Liver (tissue), 9 donors: ENCODE data around the gene EPHA6. TPM values are rescaled to one million over a fixed set of nuclear protein-coding genes. Genes with fewer than 3 reads are reported as not detected.

Experiments used
- DNase-seq: peaks from one replicate; pipeline ENCODE4 v3.0.0-alpha.2; 2017; ENCODE audit warnings: low spot score
- H3K27ac ChIP-seq, 2 donors: one replicate each; pipeline ENCODE4 v1.7.0; 2013; ENCODE audit warnings: inconsistent platforms in 2 of 2, low read length in 2 of 2, control low read depth in 1 of 2, low read depth in 1 of 2, mild to moderate bottlenecking in 1 of 2
- H3K27me3 ChIP-seq, 4 donors: one replicate each; pipeline versions ENCODE4 v1.6.1 to v1.7.0; 2013; ENCODE audit warnings: low read length in 3 of 4, inconsistent platforms in 1 of 4, mild to moderate bottlenecking in 1 of 4, moderate library complexity in 1 of 4; ENCODE audit not compliant: control insufficient read depth in 4 of 4, insufficient read depth in 4 of 4
- H3K36me3 ChIP-seq, 4 donors: one replicate each; pipeline versions ENCODE4 v1.6.1 to v1.7.0; 2013; ENCODE audit warnings: low read length in 3 of 4, mild to moderate bottlenecking in 3 of 4, low read depth in 1 of 4, moderate library complexity in 1 of 4; ENCODE audit not compliant: control insufficient read depth in 4 of 4, insufficient read depth in 3 of 4
- H3K4me1 ChIP-seq, 4 donors: one replicate each; pipeline versions ENCODE4 v1.6.1 to v1.7.0; 2013; ENCODE audit warnings: low read length in 3 of 4, mild to moderate bottlenecking in 3 of 4, moderate library complexity in 1 of 4; ENCODE audit not compliant: control insufficient read depth in 4 of 4, insufficient read depth in 4 of 4
- H3K4me3 ChIP-seq, 3 donors: one replicate each; pipeline versions ENCODE4 v1.6.1 to v1.7.0; 2013; ENCODE audit warnings: low read length in 3 of 3, control low read depth in 1 of 3, low read depth in 1 of 3, mild to moderate bottlenecking in 1 of 3
- H3K9ac ChIP-seq, 2 donors: one replicate each; pipeline ENCODE4 v1.7.0; 2013; ENCODE audit warnings: low read length in 2 of 2, mild to moderate bottlenecking in 2 of 2, moderate library complexity in 2 of 2, control low read depth in 1 of 2, low read depth in 1 of 2
- H3K9me3 ChIP-seq, 4 donors: one replicate each; pipeline versions ENCODE4 v1.6.1 to v1.7.0; 2013; ENCODE audit warnings: low read length in 3 of 4; ENCODE audit not compliant: control insufficient read depth in 4 of 4
- FOXA1 ChIP-seq: IDR thresholded peaks from 2 replicates; pipeline ENCODE4 v1.6.1; 2016; ENCODE audit warnings: antibody characterized with exemption
- GABPA ChIP-seq, 2 donors: IDR thresholded peaks in 1 of 2; conservative IDR thresholded peaks in 1 of 2; 2 replicates each; pipeline ENCODE4 v1.6.1; 2016; ENCODE audit warnings: antibody characterized with exemption in 2 of 2, mild to moderate bottlenecking in 1 of 2, moderate library complexity in 1 of 2
- HNF4A ChIP-seq, 2 donors: conservative IDR thresholded peaks; 2 replicates each; pipeline ENCODE4 v1.6.1; 2016; ENCODE audit warnings: antibody characterized with exemption in 2 of 2, mild to moderate bottlenecking in 2 of 2
- HNF4G ChIP-seq: IDR thresholded peaks from 2 replicates; pipeline ENCODE4 v1.6.1; 2016; ENCODE audit warnings: antibody characterized with exemption
- JUND ChIP-seq, 2 donors: IDR thresholded peaks; 2 replicates each; pipeline ENCODE4 v1.6.1; 2016; ENCODE audit warnings: antibody characterized with exemption in 2 of 2
- NR2F2 ChIP-seq: IDR thresholded peaks from 2 replicates; pipeline ENCODE4 v1.6.1; 2016; ENCODE audit warnings: antibody characterized with exemption
- RAD21 ChIP-seq, 2 donors: IDR thresholded peaks; 2 replicates each; pipeline ENCODE4 v1.6.1; 2016; ENCODE audit warnings: antibody characterized with exemption in 2 of 2, mild to moderate bottlenecking in 2 of 2
- RXRA ChIP-seq, 2 donors: IDR thresholded peaks; 2 replicates each; pipeline ENCODE4 v1.6.1; 2017 to 2018; ENCODE audit warnings: antibody characterized with exemption in 2 of 2, mild to moderate bottlenecking in 1 of 2
- SP1 ChIP-seq: IDR thresholded peaks from 2 replicates; pipeline ENCODE4 v1.6.1; 2018; ENCODE audit warnings: antibody characterized with exemption, mild to moderate bottlenecking
- TAF1 ChIP-seq: conservative IDR thresholded peaks from 2 replicates; pipeline ENCODE4 v1.6.1; 2016; ENCODE audit warnings: antibody characterized with exemption, mild to moderate bottlenecking
- YY1 ChIP-seq: IDR thresholded peaks from 2 replicates; pipeline ENCODE4 v1.6.1; 2016; ENCODE audit warnings: antibody characterized with exemption, mild to moderate bottlenecking
- WGBS: extraction: QIAGEN DNeasy Blood & Tissue Kit; methylation state at CpG from one replicate; pipeline ENCODE4 v1.1.7; 2013; 5-methylcytosine and 5-hydroxymethylcytosine counted together
- polyA plus RNA-seq, 2 donors: library from polyadenylated mRNA; stranded (reverse) in 1 of 2; unstranded in 1 of 2; fragments of 200-250 nt in 1 of 2; fragments of >200 nt in 1 of 2; fragmentation: Nextera tagmentation in 1 of 2; extraction: Ambion mirVana in 1 of 2; gene quantifications; one replicate each; pipeline versions ENCODE4 v1.2.1 to v1.2.3, GENCODE V29; 2013 to 2015
- total RNA-seq, 2 donors: library from RNA; depleted of rRNA; stranded (reverse); fragments of >200 nt; gene quantifications; one replicate each; pipeline ENCODE4 v1.2.3, GENCODE V29; 2014
- TF ChIP-seq, protein P1 (sequence below): IDR thresholded peaks from 2 replicates; pipeline ENCODE4 v1.6.1; 2016; ENCODE audit warnings: antibody characterized with exemption
- TF ChIP-seq, protein P2 (sequence below): IDR thresholded peaks from 2 replicates; pipeline ENCODE4 v1.6.1; 2016; ENCODE audit warnings: antibody characterized with exemption
- TF ChIP-seq, protein P3 (sequence below): fragments of 150-350 bp; IDR thresholded peaks from 2 replicates; pipeline ENCODE4 v1.5.1; 2017; ENCODE audit warnings: improper control_type of control experiment, low read depth, low read length; ENCODE audit not compliant: missing input control
- donor health status: healthy.
- donor health status: healthy.
- donor health status: healthy.
- donor health status: healthy.
- donor health status: healthy.

The EPHA6 gene
- total and polyA plus RNA-seq, 4 donors = 0.05 to 0.17 (median 0.05) TPM; not detected in 1

DNA sequence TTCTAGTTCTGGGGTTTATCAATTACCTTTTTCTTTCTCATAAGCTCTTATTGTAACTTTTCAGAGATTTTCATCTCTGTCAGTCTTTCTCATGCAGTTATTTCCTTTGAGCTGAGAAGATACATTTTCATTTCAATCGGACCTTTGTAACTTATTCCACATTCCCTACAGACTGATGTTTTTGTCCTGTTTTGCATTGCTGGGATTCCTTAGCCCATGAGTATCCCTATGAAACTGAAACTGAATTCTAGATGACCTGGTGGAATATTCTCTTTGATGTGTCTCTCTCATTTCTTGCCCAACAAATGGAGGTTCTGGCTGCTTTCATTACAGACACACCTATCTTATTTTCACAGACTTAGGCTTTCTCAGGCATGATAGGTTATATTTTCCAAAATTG is 10.5 kb upstream of the EPHA6 start:
- no peak for DNase-seq
- H3K9ac ChIP-seq = no peak overlapping the region
- 78% methylated on average over 1 of the region's 1 CpG for WGBS
- H3K36me3 ChIP-seq = no peaks in the 10 kb centered on the region
- H3K4me3 ChIP-seq = no peak overlapping the region
- TF ChIP-seq YY1 (no peak), FOXA1 (no peak), SP1 (no peak), HNF4A (conservative IDR thresholded peaks at IDR 0.05) (no peak), GABPA (IDR thresholded peaks at IDR 0.05 in 1 of 2, conservative IDR thresholded peaks at IDR 0.05 in 1 of 2) (no peak), JUND (IDR thresholded peaks at IDR 0.05) (no peak), TAF1 (no peak)
- TF ChIP-seq, protein P1, sequence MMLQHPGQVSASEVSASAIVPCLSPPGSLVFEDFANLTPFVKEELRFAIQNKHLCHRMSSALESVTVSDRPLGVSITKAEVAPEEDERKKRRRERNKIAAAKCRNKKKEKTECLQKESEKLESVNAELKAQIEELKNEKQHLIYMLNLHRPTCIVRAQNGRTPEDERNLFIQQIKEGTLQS = no peak
- H3K9me3 ChIP-seq = no peaks in the 10 kb centered on the region
- no peaks in the 10 kb centered on the region for H3K4me1 ChIP-seq
- H3K27ac ChIP-seq = no peak overlapping the region
- H3K27me3 ChIP-seq = peaks cover 0 to 6% (median 0%) of the 10 kb centered on the region in 4 donors

DNA sequence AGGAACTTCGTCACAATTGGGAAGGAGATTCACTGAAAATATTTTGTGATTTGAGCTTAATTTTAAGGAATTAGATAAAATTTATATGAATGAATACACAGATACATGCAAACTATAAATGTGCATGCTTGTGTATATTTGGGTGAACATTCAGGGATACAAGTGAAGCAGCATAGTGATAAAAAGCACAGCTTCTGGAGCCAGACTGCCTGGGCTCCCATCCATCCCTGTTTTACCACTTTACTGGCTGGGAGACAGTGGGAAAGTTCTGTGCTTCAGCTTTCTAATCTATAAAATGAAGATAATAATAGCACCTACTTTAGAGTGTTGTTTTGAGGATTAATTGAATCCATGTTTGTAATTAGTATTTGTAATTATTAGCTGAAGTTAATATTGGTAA is 8.1 kb upstream of the EPHA6 start:
- Histone ChIP-seq H3K9me3 (no peaks in the 10 kb centered on the region), H3K4me3 (no peak overlapping the region), H3K27me3 (peaks cover 0 to 3% (median 0%) of the 10 kb centered on the region in 4 donors), H3K4me1 (no peaks in the 10 kb centered on the region), H3K27ac (no peak overlapping the region), H3K36me3 (no peaks in the 10 kb centered on the region), H3K9ac (no peak overlapping the region)
- no peak for DNase-seq
- TF ChIP-seq HNF4A (conservative IDR thresholded peaks at IDR 0.05) (no peak), JUND (IDR thresholded peaks at IDR 0.05) (no peak), YY1 (no peak), RXRA (IDR thresholded peaks at IDR 0.05) (no peak)
- TF ChIP-seq, protein P1 = no peak
- 57% methylated on average over 1 of the region's 1 CpG for WGBS

DNA sequence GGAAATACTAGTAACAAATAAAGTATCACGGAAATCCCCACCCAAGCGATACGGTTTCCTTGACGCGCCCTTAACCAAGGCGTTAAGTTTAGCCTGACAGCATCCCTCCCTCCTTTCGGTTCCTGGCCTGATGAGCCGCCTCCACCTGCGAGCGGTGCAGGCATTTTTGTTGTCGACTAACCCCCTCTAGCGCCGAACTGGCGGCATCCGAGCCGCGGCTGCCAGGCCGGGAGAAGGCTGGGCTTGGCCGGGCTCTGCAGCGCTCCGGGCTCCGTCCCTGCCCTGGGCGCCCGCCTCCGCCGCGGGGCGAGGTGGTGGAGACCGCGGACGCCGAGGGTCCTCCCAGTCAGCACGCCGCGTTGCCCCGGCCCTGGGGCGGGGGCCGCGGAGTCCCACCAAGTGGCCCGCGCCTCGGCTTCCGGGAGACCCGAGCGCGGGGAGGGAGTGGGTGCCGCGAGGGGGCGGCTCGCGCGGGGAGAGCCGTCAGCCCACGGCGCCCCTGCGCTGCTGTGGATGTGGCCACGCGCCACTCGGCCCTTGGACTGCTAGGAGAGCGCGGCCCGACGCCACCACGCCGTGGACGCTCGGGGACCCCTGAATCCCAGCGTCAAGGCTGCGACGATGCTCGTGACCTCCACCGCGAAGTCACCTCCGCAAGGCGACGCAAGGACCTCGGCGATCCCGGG is 1.1 kb upstream of the EPHA6 start:
- TF ChIP-seq RAD21 (IDR thresholded peaks at IDR 0.05) (peak; percentile 77 to 81), HNF4G (no peak), TAF1 (no peak), NR2F2 (no peak), HNF4A (conservative IDR thresholded peaks at IDR 0.05) (no peak), JUND (IDR thresholded peaks at IDR 0.05) (no peak), RXRA (IDR thresholded peaks at IDR 0.05) (no peak)
- TF ChIP-seq, protein P2, sequence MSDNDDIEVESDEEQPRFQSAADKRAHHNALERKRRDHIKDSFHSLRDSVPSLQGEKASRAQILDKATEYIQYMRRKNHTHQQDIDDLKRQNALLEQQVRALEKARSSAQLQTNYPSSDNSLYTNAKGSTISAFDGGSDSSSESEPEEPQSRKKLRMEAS = no peak
- TF ChIP-seq, protein P3, sequence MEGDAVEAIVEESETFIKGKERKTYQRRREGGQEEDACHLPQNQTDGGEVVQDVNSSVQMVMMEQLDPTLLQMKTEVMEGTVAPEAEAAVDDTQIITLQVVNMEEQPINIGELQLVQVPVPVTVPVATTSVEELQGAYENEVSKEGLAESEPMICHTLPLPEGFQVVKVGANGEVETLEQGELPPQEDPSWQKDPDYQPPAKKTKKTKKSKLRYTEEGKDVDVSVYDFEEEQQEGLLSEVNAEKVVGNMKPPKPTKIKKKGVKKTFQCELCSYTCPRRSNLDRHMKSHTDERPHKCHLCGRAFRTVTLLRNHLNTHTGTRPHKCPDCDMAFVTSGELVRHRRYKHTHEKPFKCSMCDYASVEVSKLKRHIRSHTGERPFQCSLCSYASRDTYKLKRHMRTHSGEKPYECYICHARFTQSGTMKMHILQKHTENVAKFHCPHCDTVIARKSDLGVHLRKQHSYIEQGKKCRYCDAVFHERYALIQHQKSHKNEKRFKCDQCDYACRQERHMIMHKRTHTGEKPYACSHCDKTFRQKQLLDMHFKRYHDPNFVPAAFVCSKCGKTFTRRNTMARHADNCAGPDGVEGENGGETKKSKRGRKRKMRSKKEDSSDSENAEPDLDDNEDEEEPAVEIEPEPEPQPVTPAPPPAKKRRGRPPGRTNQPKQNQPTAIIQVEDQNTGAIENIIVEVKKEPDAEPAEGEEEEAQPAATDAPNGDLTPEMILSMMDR = peak; percentile 60
- Histone ChIP-seq H3K4me3 (peak overlapping the region; percentile 49 to 63 (median 60)), H3K27me3 (peaks cover 0 to 8% (median 2%) of the 10 kb centered on the region in 4 donors), H3K9ac (no peak overlapping the region), H3K36me3 (no peaks in the 10 kb centered on the region), H3K4me1 (peaks cover 5 to 25% (median 21%) of the 10 kb centered on the region in 4 donors), H3K27ac (no peak overlapping the region), H3K9me3 (no peaks in the 10 kb centered on the region)
- 2% methylated on average over 79 of the region's 79 CpGs for whole genome bisulfite sequencing
- DNase-seq = peak; percentile 58
